Osteocyte (in vitro differentiated cells): ENCODE data around the gene SKAP1. TPM values are rescaled to one million over a fixed set of nuclear protein-coding genes. Genes with fewer than 3 reads are reported as not detected.

Experiments
- DNase-seq: peaks from one replicate; pipeline ENCODE4 v3.0.0; 2021; ENCODE audit warnings: mixed read lengths; ENCODE audit not compliant: unreplicated experiment; ENCODE audit errors: extremely low spot score
- H3K27ac Mint-ChIP-seq: one replicate; pipeline ENCODE4 v1.8.0; 2021; ENCODE audit warnings: mild to moderate bottlenecking, mixed read lengths; ENCODE audit not compliant: unreplicated experiment
- H3K27me3 Mint-ChIP-seq: one replicate; pipeline ENCODE4 v1.8.0; 2021; ENCODE audit warnings: mixed read lengths; ENCODE audit not compliant: unreplicated experiment
- H3K36me3 Mint-ChIP-seq: one replicate; pipeline ENCODE4 v1.8.0; 2021; ENCODE audit warnings: mixed read lengths; ENCODE audit not compliant: unreplicated experiment
- H3K4me1 Mint-ChIP-seq: one replicate; pipeline ENCODE4 v1.8.0; 2021; ENCODE audit warnings: mixed read lengths; ENCODE audit not compliant: unreplicated experiment
- H3K4me3 Mint-ChIP-seq: one replicate; pipeline ENCODE4 v1.8.0; 2021; ENCODE audit warnings: mild to moderate bottlenecking, moderate library complexity, mixed read lengths; ENCODE audit not compliant: unreplicated experiment
- H3K9me3 Mint-ChIP-seq: one replicate; pipeline ENCODE4 v1.8.0; 2021; ENCODE audit warnings: mixed read lengths; ENCODE audit not compliant: unreplicated experiment
- total RNA-seq: library from RNA; stranded (reverse); gene quantifications from 2 replicates; pipeline ENCODE4 v1.2.1, GENCODE V29; 2021
- TF ChIP-seq, protein P1 (sequence below): fragments of 200-600 bp; sonication (generic); IDR thresholded peaks from 2 replicates; pipeline ENCODE4 v1.5.0; 2021; ENCODE audit warnings: antibody characterized with exemption, mild to moderate bottlenecking, moderate library complexity

Gene SKAP1
- total RNA-seq, 1 donor from 2014 or later, result not detected

DNA sequence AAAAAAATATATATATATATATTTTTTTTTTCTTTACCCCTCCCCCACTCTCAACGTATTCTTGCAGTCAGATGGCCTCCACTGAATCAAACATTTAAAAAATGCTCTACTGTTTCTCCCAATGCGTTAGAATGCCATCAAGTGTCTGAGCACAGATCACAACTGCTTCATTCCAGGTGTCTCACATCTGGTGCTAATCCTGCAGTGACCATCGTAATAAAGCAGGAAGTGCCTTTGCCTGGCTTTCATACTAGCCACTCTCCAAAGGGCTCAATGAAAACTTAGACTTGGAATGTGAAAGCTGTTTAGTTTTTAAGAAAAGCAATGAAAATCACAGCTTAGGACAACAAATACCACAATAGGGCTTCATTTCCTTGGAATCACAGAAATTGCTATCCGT, 37.2 kb downstream of the SKAP1 start:
- Mint-ChIP-seq H3K9me3 (no peaks in the 10 kb centered on the region), H3K4me3 (no peak overlapping the region), H3K27ac (no peak overlapping the region), H3K36me3 (no peaks in the 10 kb centered on the region), H3K27me3 (peaks cover 57% of the 10 kb centered on the region), H3K4me1 (no peaks in the 10 kb centered on the region)
- no peak for DNase-seq
- TF ChIP-seq, protein P1, sequence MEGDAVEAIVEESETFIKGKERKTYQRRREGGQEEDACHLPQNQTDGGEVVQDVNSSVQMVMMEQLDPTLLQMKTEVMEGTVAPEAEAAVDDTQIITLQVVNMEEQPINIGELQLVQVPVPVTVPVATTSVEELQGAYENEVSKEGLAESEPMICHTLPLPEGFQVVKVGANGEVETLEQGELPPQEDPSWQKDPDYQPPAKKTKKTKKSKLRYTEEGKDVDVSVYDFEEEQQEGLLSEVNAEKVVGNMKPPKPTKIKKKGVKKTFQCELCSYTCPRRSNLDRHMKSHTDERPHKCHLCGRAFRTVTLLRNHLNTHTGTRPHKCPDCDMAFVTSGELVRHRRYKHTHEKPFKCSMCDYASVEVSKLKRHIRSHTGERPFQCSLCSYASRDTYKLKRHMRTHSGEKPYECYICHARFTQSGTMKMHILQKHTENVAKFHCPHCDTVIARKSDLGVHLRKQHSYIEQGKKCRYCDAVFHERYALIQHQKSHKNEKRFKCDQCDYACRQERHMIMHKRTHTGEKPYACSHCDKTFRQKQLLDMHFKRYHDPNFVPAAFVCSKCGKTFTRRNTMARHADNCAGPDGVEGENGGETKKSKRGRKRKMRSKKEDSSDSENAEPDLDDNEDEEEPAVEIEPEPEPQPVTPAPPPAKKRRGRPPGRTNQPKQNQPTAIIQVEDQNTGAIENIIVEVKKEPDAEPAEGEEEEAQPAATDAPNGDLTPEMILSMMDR, result no peak

DNA sequence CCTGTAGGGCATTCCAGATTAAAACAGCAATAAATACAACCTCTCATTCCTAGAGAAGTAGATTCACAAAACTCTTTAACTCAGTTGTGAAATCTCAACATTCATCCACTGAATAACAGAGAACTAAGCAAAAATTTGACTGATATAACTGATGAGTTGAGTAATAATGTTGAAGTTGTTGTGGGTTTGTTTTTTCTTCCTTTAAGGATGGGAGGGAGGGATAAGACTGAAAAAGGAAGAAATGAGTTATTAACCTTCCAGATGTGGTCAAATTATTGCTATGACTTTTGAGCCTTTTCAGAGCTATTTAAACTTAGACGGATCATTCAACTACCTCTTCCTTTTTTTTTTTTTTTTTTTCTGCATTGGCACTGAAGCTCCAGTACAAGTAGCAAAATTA, 38.6 kb downstream of the SKAP1 start:
- no peak for DNase-seq

DNA sequence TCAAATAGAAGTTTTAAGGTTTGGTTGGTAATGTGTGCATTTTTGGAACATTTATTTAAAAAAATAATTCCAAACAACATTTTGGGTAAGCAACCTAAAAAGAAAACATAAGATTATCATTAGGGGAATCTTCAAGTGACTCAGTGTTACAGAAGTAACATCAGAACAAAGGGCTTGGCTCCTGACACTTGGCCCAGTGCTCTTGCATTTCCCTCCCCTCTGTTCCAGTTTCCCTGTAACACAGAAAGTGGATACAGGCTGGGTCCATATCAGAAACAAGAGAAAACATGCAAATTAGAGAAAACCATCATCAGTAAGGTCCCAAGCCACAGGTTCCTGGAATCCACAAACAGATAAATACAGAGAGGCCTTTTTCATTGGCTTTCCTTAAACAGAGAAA, 40.1 kb downstream of the SKAP1 start:
- Mint-ChIP-seq H3K9me3 (no peaks in the 10 kb centered on the region), H3K27me3 (peaks cover 57% of the 10 kb centered on the region), H3K36me3 (no peaks in the 10 kb centered on the region), H3K4me1 (no peaks in the 10 kb centered on the region), H3K4me3 (no peak overlapping the region), H3K27ac (no peak overlapping the region)
- TF ChIP-seq, protein P1, result no peak
- no peak for DNase-seq

More for the DNA sequence above, 38.6 kb downstream of the SKAP1 start:
- H3K27me3 Mint-ChIP-seq, result peaks cover 60% of the 10 kb centered on the region
- no peaks in the 10 kb centered on the region for H3K36me3 Mint-ChIP-seq
- H3K4me1 Mint-ChIP-seq, result no peaks in the 10 kb centered on the region
- no peak overlapping the region for H3K4me3 Mint-ChIP-seq
- H3K9me3 Mint-ChIP-seq, result no peaks in the 10 kb centered on the region
- TF ChIP-seq, protein P1, result no peak
- H3K27ac Mint-ChIP-seq, result no peak overlapping the region

DNA sequence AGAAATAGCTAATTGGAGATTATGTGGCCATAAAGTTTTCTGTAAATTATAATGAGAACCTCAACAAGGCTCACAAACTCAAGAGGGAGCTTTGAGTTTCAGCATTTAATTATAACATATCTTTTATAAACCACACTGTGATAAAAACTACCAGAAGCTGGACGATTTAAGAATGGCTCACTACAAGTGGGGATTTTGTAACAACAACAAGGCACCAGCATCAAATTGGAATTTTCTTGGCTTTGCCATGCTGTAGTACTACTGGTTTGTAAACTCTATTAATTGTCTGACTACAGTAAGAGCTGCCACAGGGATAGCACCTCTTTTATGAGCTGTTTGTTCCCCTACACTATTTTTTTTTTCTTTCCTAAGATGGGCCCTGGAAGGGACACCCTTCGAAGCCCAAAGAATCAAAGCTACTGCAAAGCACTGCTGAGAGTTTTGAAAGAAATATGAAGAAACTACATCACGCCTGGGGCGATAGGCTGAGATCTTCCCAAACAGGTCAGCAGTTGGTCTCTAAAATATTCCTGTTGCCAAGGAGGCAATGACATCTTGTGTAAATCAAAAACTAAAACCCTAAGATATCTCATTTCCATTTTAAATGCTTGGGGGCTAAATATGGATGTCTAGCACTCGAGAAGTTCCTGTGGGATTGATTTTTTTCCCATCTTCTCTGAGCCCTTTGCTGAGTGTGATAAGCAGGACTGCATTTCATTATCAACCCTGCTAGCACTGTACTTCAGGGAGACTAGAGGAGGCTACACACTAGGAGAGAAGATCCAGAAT, 40.9 kb downstream of the SKAP1 start:
- H3K4me3 Mint-ChIP-seq, result no peak overlapping the region

DNA sequence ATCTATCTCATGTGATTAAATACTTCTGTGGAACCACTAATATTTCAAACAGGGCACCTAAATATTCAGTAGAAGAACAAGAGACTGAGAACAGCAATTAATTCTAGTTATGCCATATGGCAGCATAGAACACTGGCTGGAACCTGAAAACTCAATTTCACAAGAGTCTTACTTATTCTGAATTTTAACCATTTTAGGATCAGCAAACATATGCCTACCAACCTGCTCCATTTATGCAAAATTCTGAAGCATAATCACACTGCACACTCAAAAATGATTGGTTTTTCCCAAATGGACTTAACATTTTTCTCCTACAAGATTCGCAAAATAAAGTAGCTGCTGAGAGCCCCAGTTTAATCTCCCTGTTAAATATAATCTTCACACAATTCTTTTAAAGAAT, 43.2 kb downstream of the SKAP1 start:
- TF ChIP-seq, protein P1, result no peak
- H3K9me3 Mint-ChIP-seq, result no peaks in the 10 kb centered on the region
- peaks cover 60% of the 10 kb centered on the region for H3K27me3 Mint-ChIP-seq
- no peak overlapping the region for H3K4me3 Mint-ChIP-seq
- no peak for DNase-seq
- no peak overlapping the region for H3K27ac Mint-ChIP-seq
- H3K36me3 Mint-ChIP-seq, result no peaks in the 10 kb centered on the region
- H3K4me1 Mint-ChIP-seq, result no peaks in the 10 kb centered on the region

More for the DNA sequence above, 40.9 kb downstream of the SKAP1 start:
- H3K4me1 Mint-ChIP-seq, result no peaks in the 10 kb centered on the region
- no peak overlapping the region for H3K27ac Mint-ChIP-seq
- no peaks in the 10 kb centered on the region for H3K36me3 Mint-ChIP-seq
- TF ChIP-seq, protein P1, result no peak
- H3K27me3 Mint-ChIP-seq, result peaks cover 60% of the 10 kb centered on the region
- H3K9me3 Mint-ChIP-seq, result no peaks in the 10 kb centered on the region
- no peak for DNase-seq
